ENCODE measurements around the gene HOXA6. TPM values are rescaled to one million over a fixed set of nuclear protein-coding genes. Genes with fewer than 3 reads are reported as not detected.

Gene HOXA6
- total RNA-seq, 1 experiment from 2014 or later = 12.7 TPM

DNA sequence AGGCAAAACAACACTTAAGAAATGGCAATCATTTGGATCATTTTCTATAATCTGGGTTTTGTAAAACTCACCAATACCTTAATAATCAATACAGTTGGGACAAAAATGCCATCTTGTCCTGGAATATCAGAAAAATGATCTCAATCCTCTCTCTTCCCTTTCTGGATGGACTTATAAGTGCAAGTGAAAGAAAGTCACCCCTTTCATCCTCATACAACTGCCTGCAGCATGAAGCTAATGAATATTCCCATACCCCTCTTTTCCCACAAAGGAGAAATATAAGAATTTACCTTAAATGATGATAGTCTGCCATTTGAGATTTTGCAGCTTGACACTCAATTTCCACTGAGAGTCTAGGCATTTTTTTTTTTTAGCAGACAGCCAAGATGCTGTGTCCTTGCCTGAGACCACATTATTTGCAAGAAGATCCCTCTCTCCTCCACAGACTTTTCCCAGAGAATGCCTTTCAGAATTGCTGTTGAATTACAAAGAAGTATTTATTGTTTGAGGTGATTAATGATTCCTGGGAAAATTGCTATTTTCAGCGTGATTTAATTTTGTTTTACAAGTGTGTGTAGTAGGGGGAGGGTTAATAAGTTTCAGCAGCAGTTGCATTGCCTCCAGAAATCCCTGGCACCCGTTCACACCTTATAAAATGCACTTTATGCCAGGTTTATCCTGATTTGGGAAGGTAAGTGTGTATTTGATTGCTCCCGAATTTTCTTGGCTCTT lies 20.8 kb downstream of the HOXA6 start:
- CTCF ChIA-PET = no interaction called here
- RAD21 ChIA-PET (ENCODE audit: low non-redundant PET in 1 of 2, low total read pairs in 2 of 2, uncharacterized antibody in 2 of 2, unreplicated experiment in 2 of 2) = no interaction called here
- no peaks in the 10 kb centered on the region for H3K9me3 ChIP-seq (ENCODE audit: control insufficient read depth in 1 of 2, insufficient read depth in 1 of 2, low read depth in 1 of 2, low read length in 2 of 2)
- DNase-seq (ENCODE audit: low read depth, low spot score) (no peak), ATAC-seq (no peak)
- H2AFZ ChIP-seq (ENCODE audit: low read depth, low read length, poor library complexity, severe bottlenecking) = no peak overlapping the region
- no peak overlapping the region for H3K27ac ChIP-seq (ENCODE audit: low read depth, low read length)
- H3K9ac ChIP-seq (ENCODE audit: low read length) = no peak overlapping the region
- no peaks in the 10 kb centered on the region for H3K9me2 ChIP-seq (ENCODE audit: insufficient read depth)
- H3K4me1 ChIP-seq (ENCODE audit: control insufficient read depth in 1 of 2, insufficient read depth in 2 of 2, low read length in 2 of 2) = peaks cover 26 to 70% of the 10 kb centered on the region in 2 experiments
- POLR2A ChIA-PET = no interaction called here
- no peaks in the 10 kb centered on the region for H3K79me2 ChIP-seq (ENCODE audit: insufficient read depth, low read length)
- H3K4me2 ChIP-seq (ENCODE audit: low read length) = no peak overlapping the region
- H4K20me1 ChIP-seq (ENCODE audit: insufficient read depth) = no peaks in the 10 kb centered on the region
- no TSS peak for BruUV-seq (replicated peaks)
- H3K36me3 ChIP-seq (ENCODE audit: control insufficient read depth in 1 of 2, insufficient read depth in 2 of 2, low read length in 2 of 2) = no peaks in the 10 kb centered on the region
- no peak overlapping the region for H3K4me3 ChIP-seq (replicated peaks in 1 of 2; ENCODE audit: low read depth in 1 of 2, low read length in 2 of 2)
- TF ChIP-seq RAD21 (IDR thresholded peaks at IDR 0.05; ENCODE audit: low read depth) = no peak
- TF ChIP-seq ZNF274 (IDR thresholded peaks at IDR 0.05; ENCODE audit: low read depth, low read length) = no peak
- no peak for TF ChIP-seq CTCF (IDR thresholded peaks at IDR 0.05 in 2 of 3, conservative IDR thresholded peaks at IDR 0.05 in 1 of 3; ENCODE audit: borderline replicate concordance in 1 of 3, insufficient read depth in 1 of 3, low read depth in 2 of 3, low read length in 2 of 3)
- no peak for TF ChIP-seq EGR1 (IDR thresholded peaks at IDR 0.05; ENCODE audit: low read depth)
- no peak for TF ChIP-seq ZFX (IDR thresholded peaks at IDR 0.05)
- TF ChIP-seq, protein P1, sequence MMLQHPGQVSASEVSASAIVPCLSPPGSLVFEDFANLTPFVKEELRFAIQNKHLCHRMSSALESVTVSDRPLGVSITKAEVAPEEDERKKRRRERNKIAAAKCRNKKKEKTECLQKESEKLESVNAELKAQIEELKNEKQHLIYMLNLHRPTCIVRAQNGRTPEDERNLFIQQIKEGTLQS (IDR thresholded peaks at IDR 0.05) = no peak
- TF ChIP-seq FOSL1 (IDR thresholded peaks at IDR 0.05; ENCODE audit: low read depth) = no peak
- TF ChIP-seq ELF1 (IDR thresholded peaks at IDR 0.05; ENCODE audit: borderline replicate concordance, low read depth) = no peak
- no peak for TF ChIP-seq YY1 (IDR thresholded peaks at IDR 0.05; ENCODE audit: extremely low read depth, insufficient replicate concordance, low read depth, low read length)
- no peak for TF ChIP-seq CBX3 (IDR thresholded peaks at IDR 0.05; ENCODE audit: low read depth)
- TF ChIP-seq POLR2A (IDR thresholded peaks at IDR 0.05; ENCODE audit: borderline replicate concordance, extremely low read depth, insufficient read depth, insufficient read length) = no peak
- TF ChIP-seq, protein P2, sequence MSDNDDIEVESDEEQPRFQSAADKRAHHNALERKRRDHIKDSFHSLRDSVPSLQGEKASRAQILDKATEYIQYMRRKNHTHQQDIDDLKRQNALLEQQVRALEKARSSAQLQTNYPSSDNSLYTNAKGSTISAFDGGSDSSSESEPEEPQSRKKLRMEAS (IDR thresholded peaks at IDR 0.05) = no peak
- no peak for TF ChIP-seq SRF (IDR thresholded peaks at IDR 0.05; ENCODE audit: low read depth)
- intact Hi-C loops (cut with micrococcal nuclease) = no loop called here
- H3K27me3 ChIP-seq (ENCODE audit: insufficient read depth, low read length) = peaks cover 32% of the 10 kb centered on the region

Measured in HCT116 (cell line).